ENCODE data around the gene SORCS3. TPM values are rescaled to one million over a fixed set of nuclear protein-coding genes. Genes with fewer than 3 reads are reported as not detected.

The SORCS3 gene
- total and polyA plus RNA-seq, 2 of the 4 experiments (the other 2 are of a cell fraction) = not detected

DNA sequence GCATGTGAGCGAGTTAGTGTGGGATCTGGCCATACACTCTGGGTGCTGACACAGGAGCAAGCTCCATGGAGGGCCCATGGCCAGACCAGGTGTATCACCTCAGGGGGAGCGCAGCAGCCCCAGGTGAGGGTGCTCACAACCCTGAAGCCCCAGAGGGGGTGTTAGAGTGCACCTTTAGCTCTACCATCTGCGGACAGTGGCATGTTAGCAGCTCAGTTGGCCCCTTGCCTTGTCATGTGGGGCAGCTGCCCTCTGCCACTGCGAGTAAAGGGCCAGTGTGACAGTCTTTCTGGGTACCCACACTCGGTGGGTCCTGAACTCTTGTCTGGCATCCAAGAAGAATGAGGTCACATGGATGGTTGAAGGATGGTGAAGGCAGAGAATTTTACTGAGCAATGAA lies 600.2 kb downstream of the SORCS3 start:
- dilution Hi-C loops (cut with HindIII; ENCODE audit: low sequenced_read_pairs, unreplicated experiment) = no loop called here
- POLR2A ChIA-PET (ENCODE audit: unreplicated experiment) = no interaction called here

More for the DNA sequence above, 600.2 kb downstream of the SORCS3 start:
- WGBS, 2 experiments (ENCODE audit: extremely low coverage in 2 of 2, insufficient read length in 1 of 2) = no CpG with 5 or more reads among the region's 5 CpGs
- no peak overlapping the region for H3K4me2 ChIP-seq (ENCODE audit: low read depth, low read length)
- H3K9me3 ChIP-seq (ENCODE audit: control insufficient read depth, insufficient read depth, low read length) = peaks cover 12% of the 10 kb centered on the region
- H4K91ac ChIP-seq (ENCODE audit: insufficient read depth, low read depth, low read length) = no peak overlapping the region
- no peak overlapping the region for H2AFZ ChIP-seq (replicated peaks; ENCODE audit: low read length, poor library complexity)
- no peaks in the 10 kb centered on the region for H3K36me3 ChIP-seq (ENCODE audit: control insufficient read depth, insufficient read depth, low read length)
- ATAC-seq (ENCODE audit: low read depth) (no peak), DNase-seq (no peak)
- intact Hi-C loops (cut with micrococcal nuclease) (no loop called here), in situ Hi-C loops (cut with MboI; ENCODE audit: low sequenced_read_pairs) (no loop called here)
- H2AK5ac ChIP-seq (ENCODE audit: low read depth, low read length) = no peak overlapping the region
- H3K18ac ChIP-seq (ENCODE audit: low read depth, low read length) = no peak overlapping the region
- H3K9me1 ChIP-seq (ENCODE audit: insufficient read depth, low read length) = no peaks in the 10 kb centered on the region
- H3K79me1 ChIP-seq (ENCODE audit: low read depth in 1 of 2, low read length in 2 of 2) = no peaks in the 10 kb centered on the region
- CTCF ChIA-PET = no interaction called here
- no peaks in the 10 kb centered on the region for H3K27me3 ChIP-seq (ENCODE audit: control insufficient read depth, insufficient read depth, low read length)
- no peak overlapping the region for H2BK20ac ChIP-seq (ENCODE audit: low read depth, low read length)
- no peak overlapping the region for H3K23ac ChIP-seq (ENCODE audit: low read depth, low read length)
- no peak overlapping the region for H4K8ac ChIP-seq (ENCODE audit: low read depth in 2 of 2, low read length in 2 of 2)
- no peaks in the 10 kb centered on the region for H3K4me1 ChIP-seq (ENCODE audit: control insufficient read depth, insufficient read depth, low read length)
- no peak overlapping the region for H2BK15ac ChIP-seq (ENCODE audit: low read depth, low read length)
- H3K9ac ChIP-seq (ENCODE audit: low read depth, low read length) = no peak overlapping the region
- H3K4ac ChIP-seq (ENCODE audit: low read depth, low read length) = no peak overlapping the region
- H4K5ac ChIP-seq (ENCODE audit: low read depth, low read length) = no peak overlapping the region
- no peak overlapping the region for H3K14ac ChIP-seq (replicated peaks; ENCODE audit: low read depth, low read length)
- no peak overlapping the region for H2BK5ac ChIP-seq (ENCODE audit: low read depth, low read length, poor library complexity, severe bottlenecking)
- BruUV-seq (replicated peaks) = no TSS peak
- no peak overlapping the region for H3K56ac ChIP-seq (ENCODE audit: extremely low read depth, insufficient read depth, low read length)
- H4K20me1 ChIP-seq (ENCODE audit: insufficient read depth, low read length) = no peaks in the 10 kb centered on the region
- no peak overlapping the region for H3K27ac ChIP-seq (ENCODE audit: insufficient read depth, low read length)
- H3K4me3 ChIP-seq (ENCODE audit: insufficient read depth, low read depth, low read length) = no peak overlapping the region
- H2AK9ac ChIP-seq (replicated peaks; ENCODE audit: low read depth, low read length, poor library complexity) = no peak overlapping the region
- TF ChIP-seq RFX5 (IDR thresholded peaks at IDR 0.05; ENCODE audit: low read depth, low read length) (no peak), MAZ (IDR thresholded peaks at IDR 0.05; ENCODE audit: borderline replicate concordance, low read depth, low read length) (no peak), CHD1 (IDR thresholded peaks at IDR 0.05; ENCODE audit: low read depth, low read length) (no peak), MAFK (IDR thresholded peaks at IDR 0.05; ENCODE audit: low read depth, low read length) (no peak), CEBPB (IDR thresholded peaks at IDR 0.05; ENCODE audit: low read depth, low read length) (no peak), RCOR1 (IDR thresholded peaks at IDR 0.05; ENCODE audit: insufficient replicate concordance, low read length) (no peak), MXI1 (IDR thresholded peaks at IDR 0.05; ENCODE audit: borderline replicate concordance, low read depth, low read length) (no peak), BHLHE40 (IDR thresholded peaks at IDR 0.05; ENCODE audit: low read depth, low read length) (no peak), NFE2L2 (IDR thresholded peaks at IDR 0.05; ENCODE audit: low read depth, low read length) (no peak), POLR2A (IDR thresholded peaks at IDR 0.05; ENCODE audit: low read depth, low read length) (no peak), SMC3 (IDR thresholded peaks at IDR 0.05; ENCODE audit: low read depth, low read length) (no peak), FOS (IDR thresholded peaks at IDR 0.05; ENCODE audit: low read depth, low read length) (no peak)
- TF ChIP-seq, protein P1, sequence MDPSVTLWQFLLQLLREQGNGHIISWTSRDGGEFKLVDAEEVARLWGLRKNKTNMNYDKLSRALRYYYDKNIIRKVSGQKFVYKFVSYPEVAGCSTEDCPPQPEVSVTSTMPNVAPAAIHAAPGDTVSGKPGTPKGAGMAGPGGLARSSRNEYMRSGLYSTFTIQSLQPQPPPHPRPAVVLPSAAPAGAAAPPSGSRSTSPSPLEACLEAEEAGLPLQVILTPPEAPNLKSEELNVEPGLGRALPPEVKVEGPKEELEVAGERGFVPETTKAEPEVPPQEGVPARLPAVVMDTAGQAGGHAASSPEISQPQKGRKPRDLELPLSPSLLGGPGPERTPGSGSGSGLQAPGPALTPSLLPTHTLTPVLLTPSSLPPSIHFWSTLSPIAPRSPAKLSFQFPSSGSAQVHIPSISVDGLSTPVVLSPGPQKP (IDR thresholded peaks at IDR 0.05; ENCODE audit: borderline replicate concordance, low read depth, low read length) = no peak
- TF ChIP-seq, protein P2, sequence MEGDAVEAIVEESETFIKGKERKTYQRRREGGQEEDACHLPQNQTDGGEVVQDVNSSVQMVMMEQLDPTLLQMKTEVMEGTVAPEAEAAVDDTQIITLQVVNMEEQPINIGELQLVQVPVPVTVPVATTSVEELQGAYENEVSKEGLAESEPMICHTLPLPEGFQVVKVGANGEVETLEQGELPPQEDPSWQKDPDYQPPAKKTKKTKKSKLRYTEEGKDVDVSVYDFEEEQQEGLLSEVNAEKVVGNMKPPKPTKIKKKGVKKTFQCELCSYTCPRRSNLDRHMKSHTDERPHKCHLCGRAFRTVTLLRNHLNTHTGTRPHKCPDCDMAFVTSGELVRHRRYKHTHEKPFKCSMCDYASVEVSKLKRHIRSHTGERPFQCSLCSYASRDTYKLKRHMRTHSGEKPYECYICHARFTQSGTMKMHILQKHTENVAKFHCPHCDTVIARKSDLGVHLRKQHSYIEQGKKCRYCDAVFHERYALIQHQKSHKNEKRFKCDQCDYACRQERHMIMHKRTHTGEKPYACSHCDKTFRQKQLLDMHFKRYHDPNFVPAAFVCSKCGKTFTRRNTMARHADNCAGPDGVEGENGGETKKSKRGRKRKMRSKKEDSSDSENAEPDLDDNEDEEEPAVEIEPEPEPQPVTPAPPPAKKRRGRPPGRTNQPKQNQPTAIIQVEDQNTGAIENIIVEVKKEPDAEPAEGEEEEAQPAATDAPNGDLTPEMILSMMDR (conservative IDR thresholded peaks at IDR 0.05; ENCODE audit: low read depth, low read length) = no peak
- TF ChIP-seq, protein P3, sequence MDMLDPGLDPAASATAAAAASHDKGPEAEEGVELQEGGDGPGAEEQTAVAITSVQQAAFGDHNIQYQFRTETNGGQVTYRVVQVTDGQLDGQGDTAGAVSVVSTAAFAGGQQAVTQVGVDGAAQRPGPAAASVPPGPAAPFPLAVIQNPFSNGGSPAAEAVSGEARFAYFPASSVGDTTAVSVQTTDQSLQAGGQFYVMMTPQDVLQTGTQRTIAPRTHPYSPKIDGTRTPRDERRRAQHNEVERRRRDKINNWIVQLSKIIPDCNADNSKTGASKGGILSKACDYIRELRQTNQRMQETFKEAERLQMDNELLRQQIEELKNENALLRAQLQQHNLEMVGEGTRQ (IDR thresholded peaks at IDR 0.05; ENCODE audit: low read depth, low read length) = no peak
- H2BK120ac ChIP-seq (ENCODE audit: low read depth, low read length) = no peak overlapping the region

Data from IMR-90 (cell line).